SKM-1 treated with dmso at 0.1 percent for 144 hours (cell line): Measurements from ENCODE around the gene RPP38.

ENCODE experiments used
- DNase-seq: peaks from one replicate; lab custom pipeline; 2025; ENCODE audit not compliant: unreplicated experiment; lab: John Stamatoyannopoulos, UW

The RPP38 gene

DNA sequence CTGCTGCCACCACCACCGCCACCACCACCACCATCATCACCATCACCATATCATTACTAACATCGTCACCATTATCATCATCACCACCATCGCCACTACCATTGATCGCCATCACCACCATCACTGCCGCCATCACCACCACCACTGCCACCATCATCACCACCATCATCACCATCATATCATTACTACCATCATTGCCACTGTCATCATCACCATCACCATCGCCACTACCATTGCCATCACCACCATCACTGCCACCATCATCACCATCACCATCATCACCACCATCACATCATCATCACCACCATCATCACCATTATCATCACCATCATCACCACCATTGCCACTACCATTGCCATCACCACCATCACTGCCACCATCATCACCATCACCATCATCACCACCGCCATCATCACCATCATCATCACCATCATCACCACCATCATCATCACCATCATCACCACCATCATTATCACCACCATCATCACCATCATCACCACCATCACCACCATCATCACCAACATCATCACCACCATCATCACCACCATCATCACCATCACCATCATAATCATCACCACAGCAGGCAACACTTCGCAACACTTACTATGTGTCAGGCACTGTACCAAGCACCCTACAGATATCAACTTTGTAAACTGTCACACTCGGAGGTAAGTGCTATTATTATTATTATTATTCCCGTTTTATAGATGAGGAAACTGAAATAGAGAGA, 52.1 kb downstream of the RPP38 start:
- DNase-seq: no peak

DNA sequence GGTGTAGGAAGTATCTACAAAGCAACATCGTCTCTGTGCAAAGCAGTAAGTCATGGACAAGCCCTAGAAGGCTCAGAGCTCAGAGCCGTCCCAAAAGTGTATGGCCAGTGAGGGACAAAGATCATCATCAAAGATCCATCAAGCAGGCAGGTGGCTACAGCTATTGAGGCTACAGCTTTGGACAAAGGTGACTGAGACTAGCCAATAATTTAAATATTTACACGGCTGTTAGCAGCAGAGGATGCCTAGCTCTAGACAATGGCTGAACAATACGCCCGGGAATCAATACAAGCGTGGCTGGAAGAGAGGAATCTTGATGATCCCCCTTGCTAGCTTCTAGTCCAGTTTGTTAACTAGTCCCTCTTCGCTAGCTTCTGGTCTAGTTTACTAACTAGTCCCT, 53.4 kb downstream of the RPP38 start:
- DNase-seq: no peak

DNA sequence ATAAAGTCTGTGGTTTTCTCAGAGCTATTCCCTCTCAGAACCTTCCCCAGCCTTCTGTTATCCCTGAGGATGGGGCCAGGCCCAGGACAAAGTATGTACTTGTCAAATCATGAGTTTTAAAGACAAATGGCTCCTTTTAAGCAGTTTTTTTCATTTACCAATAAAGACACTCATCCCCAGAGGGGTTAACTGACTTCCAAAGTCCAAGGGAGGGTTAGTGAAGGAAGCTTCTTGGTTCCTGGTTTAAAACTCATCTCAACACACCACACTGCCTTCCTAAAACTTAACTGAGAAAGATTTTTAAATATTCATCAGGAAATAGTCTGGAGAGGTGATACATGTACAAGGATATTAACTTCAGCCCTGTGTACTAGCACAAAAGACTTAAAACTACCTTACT, 55.4 kb downstream of the RPP38 start:
- DNase-seq: no peak
